Measurements from ENCODE around the gene PTGIS.

Gene PTGIS

GRCh38 chr20:49469060-49469459 is 98.9 kb downstream of the PTGIS start:
- DNase-seq (ENCODE audit: low read depth): no peak

DNA sequence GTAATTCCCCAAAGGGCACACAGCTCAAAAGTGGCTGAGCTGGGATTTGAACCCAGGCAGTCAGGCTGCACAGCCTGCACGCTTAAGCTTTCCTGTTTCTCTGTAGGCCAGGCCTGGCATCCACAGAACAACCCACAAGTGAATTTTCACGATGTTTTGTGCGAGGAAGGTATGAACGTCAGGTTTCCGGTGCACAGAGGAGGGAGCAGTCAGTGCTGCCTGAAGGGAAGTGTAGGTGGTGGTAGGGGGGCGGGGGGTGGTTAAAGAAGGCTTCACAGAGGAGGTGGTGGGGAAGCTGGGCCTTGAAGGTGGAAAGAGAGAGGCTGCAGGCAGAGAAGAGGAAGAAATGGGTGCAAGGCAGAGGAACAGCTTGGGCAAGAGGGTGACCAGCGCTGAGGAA is 99.5 kb downstream of the PTGIS start:
- DNase-seq (ENCODE audit: low read depth): no peak

GRCh38 chr20:49466114-49466912 is 101.6 kb downstream of the PTGIS start:
- DNase-seq (ENCODE audit: low read depth): no peak

- DNase-seq (ENCODE audit: low read depth): no peak
Observed at GRCh38 chr20:49464556-49464955, 103.4 kb downstream of the PTGIS start.

- no peak for DNase-seq (ENCODE audit: low read depth)
Observed at GRCh38 chr20:49462626-49463025, 105.3 kb downstream of the PTGIS start.

DNA sequence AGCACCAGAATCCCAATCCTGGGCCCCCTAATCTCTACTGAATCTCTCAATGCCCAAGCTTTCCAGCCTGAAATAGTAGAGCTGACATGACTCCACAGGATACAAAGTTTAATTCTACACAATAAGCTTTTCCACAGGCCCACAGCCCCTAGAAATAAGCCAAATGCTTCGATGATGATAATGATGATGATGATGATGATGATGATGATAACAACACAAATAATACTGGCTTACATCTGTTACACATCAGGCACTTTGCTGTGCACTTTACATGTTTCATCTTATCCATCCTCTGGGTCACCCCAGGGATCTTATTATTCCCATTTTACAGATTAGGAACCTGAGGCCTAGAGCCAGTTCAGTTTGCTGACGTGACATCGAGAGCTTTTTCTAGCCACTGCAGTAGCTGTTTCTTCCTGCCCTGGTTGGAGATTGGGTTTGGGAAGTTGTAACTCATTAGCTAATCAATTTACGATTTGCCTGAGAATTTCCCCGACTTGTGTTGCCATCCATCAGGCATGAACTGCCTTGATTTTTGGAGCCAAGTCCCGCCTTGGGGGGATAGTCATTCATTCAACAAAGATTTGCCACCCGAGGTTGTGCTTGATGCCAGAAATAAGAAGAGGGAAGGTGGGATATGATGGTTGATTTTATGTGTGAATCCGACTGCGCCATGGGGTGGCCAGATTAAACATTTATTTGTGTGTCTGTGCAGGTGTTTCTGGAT is 105.9 kb downstream of the PTGIS start:
- no peak for DNase-seq (ENCODE audit: low read depth)

DNA sequence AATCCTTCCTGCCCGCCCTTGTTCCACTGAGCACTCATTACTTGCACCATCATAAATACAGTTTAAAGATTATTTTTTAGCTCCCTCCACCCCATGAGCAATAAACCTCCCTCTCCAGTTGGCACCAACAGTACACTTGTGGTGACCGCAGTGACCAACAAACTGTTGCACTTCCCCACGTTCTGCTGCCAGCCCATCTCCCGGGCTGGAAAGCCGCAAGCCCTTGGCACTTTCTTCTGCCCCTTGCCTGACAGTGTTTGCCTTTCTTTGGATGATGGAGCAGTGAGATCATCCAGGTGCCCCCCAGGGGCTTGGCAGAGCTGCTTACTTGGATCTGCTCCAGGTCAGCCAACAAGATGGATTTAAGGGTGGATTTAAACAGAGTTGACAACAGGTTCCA is 107.0 kb downstream of the PTGIS start:
- no peak for DNase-seq (ENCODE audit: low read depth)

- DNase-seq (ENCODE audit: low read depth): no peak
Observed at GRCh38 chr20:49460131-49460530, 107.8 kb downstream of the PTGIS start.

DNA sequence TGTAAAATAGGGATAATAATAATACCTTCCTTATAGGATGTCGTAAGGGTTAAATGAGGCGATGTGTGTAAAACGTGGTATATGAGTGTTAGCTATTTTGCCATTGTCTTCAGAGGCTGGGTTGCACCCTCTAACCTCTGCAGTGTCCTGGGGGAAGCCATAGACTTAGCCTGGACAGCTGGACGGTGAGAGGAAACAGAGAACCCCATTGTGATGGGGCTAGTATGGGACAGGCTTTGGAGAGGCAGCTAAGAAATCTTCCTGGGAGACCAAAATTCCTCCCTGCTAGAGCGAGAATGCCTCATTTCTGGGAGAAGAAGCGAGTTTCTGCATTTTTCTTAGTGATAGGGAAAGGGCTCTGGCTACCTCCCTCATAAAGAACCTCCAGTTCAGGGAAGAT is 108.3 kb downstream of the PTGIS start:
- DNase-seq (ENCODE audit: low read depth): no peak

- no peak for DNase-seq (ENCODE audit: low read depth)
Observed at GRCh38 chr20:49457444-49457843, 110.5 kb downstream of the PTGIS start.

DNA sequence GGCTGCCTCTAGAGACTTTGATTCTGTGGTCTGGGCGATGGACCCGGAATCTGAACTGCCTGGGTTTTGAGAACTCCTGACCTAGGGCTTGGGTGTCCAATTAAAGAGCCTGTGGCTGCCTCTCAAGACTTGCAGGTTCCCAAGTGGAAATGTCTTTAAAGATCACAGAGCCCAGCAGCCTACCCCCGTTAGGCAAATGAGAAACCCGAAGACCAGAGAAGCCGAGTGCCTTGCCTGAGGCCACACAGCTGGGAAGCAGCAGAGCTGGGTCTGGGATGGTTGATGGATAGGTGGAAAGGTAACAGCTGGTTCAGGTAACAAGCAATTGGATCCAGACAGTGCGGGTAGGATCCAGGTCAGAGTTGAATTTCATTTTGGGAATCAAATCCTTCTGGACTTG is 111.3 kb downstream of the PTGIS start:
- no peak for DNase-seq (ENCODE audit: low read depth)

DNA sequence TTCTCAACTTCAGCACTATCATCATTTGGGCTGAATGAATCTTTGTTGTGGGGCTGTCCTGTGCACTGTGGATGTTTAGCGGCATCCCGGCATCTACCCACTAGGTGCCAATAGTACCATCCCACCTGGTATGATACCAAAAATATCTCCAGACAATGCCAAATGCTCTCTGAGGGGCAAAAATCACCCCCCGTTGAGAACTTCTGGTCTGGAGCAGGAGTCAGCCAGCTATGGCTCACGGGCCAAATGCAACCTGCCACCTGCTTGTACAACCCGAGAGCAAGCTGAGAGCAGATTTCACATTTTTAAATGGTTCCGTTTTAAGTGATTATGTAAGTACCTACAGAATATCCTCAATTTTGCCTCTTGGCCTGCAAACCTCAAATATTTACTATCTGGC is 112.2 kb downstream of the PTGIS start:
- DNase-seq (ENCODE audit: low read depth): no peak

All from activated gamma-delta T cell treated with anti-CD3 and anti-CD28 coated beads, Interleukin-2, amount 50 U/mL, for 16 hours (primary cell).